ENCODE data around the gene JAG1.
A peak's percentile ranks its signal among the peaks of the same experiment; 100 is the strongest.
"Not testable (repeated sequence)": the region's sequence is repeated elsewhere in the genome, so short reads cannot be mapped to it uniquely, and the experiment has no call there.

The JAG1 gene

DNA sequence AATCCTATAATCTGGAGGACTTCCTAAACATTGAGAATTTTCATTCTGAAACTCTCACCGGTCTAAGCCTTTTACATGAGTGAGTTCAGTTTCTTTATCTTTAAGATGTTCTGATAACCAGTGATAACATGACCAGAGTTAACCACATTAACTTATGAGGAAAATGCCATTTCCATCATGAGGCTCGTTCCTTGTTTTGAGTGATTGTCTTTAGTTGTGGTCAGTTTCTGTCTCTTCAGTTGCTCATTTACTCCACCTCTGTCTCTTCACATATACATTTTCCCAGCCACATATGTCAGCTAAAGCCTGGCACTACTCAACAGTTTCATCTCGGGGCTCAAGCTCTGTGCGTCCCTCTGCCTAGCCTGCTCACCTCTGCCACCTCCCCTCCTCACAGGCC, 70.4 kb downstream of the JAG1 start:
- no peak overlapping the region for H3K4me3 ChIP-seq (ENCODE audit: low read length)
- DNase-seq (ENCODE audit: low read depth, low spot score), result peak; percentile 7

DNA sequence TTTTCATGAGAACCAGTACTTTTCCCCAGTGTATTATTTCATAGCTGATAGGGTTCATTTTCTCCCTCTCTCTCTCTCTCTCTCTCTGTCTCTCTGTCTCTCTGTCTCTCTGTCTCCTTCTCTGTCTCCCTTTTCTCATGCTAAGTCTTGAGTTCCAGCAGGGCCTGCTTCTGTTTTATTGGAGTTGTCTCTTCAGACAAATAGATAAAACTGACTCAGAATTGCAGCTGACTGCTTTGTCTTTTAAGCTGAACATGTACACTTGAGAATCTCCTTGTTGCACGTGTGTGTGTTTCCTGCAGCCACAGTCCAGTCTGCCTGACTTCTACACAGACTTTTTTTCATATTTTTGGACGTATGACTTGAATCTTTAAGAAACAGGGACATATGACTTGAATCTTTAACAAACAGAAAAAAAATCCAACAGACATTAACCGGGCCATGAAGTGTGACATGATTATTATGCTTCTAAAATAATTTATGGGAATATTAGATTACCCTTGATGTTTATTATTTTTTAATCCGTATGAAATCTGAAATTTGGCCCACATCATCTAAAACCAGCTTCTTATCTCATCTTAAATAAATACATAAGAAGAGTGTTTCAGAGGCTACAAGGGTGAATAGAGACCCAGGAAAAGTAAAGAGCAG, 71.5 kb downstream of the JAG1 start:
- DNase-seq (ENCODE audit: low read depth, low spot score), result no peak
- no peak overlapping the region for H3K4me3 ChIP-seq (ENCODE audit: low read length)

DNA sequence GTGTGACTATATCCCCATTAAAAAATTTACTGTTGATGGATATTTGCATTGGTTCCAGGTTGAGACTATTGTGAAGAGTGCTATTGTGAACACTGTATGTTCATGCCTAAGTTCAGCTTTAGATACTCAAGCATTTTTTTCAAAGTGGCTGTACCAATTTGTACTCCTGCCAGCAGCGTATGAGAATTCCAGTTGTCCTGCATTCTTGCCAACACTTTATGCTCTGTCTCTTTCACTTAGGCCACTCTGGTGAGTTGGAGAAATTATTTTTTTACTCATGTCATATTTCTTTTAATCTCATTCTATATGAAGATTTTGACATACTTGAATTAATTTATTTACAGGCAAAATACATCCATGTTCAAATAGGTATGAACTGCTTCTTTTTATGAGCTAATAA, 76.2 kb downstream of the JAG1 start:
- H3K4me3 ChIP-seq (ENCODE audit: low read length), result no peak overlapping the region
- no peak for DNase-seq (ENCODE audit: low read depth, low spot score)

DNA sequence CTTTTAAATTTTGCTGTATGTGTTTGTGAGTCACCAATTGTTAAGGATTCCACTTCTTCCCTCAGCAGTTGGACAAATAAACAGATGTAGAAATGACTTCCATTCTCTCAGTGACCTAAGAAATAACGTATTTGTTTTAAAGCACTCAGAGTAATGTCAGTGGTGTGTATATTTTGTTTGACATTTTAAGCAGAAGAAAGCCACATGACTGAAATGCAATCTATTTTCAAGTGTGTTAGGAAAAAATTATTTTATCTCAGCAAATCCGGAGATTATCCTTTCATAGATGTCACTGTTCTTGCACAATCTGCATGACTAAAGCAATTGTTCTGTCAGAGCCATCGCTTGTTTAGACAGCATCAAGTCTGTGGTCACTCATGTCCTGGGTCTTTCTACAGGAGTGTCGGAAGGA, 77.1 kb downstream of the JAG1 start:
- no peak overlapping the region for H3K4me3 ChIP-seq (ENCODE audit: low read length)
- no peak for DNase-seq (ENCODE audit: low read depth, low spot score)

DNA sequence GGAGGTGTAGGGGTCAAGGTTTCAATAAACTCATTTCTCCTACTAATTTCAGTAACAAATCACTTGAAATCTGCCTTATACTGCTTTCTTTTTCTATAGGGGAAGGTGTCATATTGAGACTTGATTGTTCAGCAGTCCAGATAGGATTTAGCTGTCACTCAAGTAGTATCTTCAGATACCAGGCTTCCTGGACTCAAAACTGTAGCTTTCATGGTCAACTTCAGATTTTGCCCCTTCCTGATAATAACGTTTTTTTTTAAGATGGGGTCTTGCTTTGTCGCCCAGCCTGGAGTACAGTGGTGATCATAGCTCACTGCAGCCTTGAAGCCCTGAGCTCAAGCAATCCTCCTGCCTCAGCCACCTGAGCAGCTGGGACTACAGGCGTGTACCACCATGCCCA, 77.8 kb downstream of the JAG1 start:
- H3K4me3 ChIP-seq (ENCODE audit: low read length), result no peak overlapping the region
- DNase-seq (ENCODE audit: low read depth, low spot score), result no peak

DNA sequence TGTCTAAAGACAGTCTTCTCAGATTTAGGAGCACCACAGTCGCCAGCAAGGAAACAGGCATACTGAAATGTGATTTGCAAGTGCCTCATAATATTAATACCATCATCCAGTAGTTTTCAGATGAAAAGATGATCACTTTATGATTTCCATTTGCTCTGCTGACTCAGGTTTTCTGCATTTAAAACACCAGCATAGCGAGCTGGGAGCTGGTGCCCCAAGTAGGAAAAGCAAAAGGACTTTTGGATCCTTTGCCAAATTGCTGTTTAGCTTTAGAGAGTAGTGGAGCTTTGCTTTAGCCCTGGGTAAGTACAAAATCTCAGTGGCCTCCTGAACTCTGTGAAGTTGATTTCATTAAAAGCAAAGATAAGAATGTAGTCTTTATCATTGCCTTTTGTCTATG, 78.5 kb downstream of the JAG1 start:
- DNase-seq (ENCODE audit: low read depth, low spot score), result no peak
- H3K4me3 ChIP-seq (ENCODE audit: low read length), result no peak overlapping the region

DNA sequence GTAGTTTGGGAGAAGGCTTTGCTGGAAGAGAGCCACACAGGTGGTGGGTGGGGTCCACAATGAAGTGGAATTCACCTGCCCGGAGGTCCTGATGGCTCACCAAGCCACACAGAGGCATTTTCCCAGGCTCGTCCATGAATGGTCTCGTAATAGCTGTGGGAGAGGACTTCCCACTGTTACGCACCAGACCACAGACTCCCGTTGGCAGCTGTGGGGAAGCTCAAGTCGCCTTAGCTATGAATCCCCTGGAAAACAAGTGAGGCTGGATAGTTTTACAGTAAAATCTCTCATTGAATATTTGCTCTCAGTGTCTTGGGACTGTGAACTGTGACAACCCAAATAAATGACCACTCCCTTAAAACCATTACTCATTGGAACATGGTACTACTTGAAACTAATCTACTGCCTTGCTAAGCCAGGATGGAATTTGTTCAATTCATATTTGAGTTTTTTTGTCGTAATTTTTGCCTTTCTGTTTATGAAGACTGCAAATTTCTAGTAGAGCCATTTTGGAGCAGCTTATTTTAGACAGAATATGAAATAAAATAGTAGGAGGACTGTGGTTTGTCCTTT, 79.4 kb downstream of the JAG1 start:
- no peak for DNase-seq (ENCODE audit: low read depth, low spot score)
- H3K4me3 ChIP-seq (ENCODE audit: low read length), result no peak overlapping the region

DNA sequence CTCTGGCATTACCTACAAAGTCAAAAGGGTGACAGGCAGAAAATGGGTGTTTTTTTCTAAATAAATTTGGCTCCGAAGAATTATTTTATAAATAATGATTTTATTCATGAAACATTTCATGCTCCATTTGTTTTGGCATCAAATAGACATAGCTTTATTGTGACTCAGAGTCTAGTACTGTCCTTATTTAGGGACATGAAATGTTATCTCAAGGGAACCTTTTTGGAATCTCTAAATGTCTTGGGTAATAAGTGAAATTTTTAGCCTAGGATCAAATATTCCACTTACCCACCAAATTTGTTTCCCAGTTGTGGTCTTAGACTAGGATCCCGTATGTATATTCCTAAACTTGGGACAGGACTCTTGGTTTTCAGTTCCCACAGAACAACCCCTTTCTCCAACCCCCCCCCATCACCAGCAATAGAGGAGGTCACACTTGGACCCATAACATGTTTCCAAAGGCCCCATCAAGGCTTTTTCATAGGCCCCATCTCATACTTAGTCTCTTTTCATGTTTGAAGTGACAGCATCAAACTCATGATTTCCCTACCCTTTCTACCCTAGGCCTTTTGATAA, 81.8 kb downstream of the JAG1 start:
- no peak overlapping the region for H3K4me3 ChIP-seq (ENCODE audit: low read length)
- no peak for DNase-seq (ENCODE audit: low read depth, low spot score)

DNA sequence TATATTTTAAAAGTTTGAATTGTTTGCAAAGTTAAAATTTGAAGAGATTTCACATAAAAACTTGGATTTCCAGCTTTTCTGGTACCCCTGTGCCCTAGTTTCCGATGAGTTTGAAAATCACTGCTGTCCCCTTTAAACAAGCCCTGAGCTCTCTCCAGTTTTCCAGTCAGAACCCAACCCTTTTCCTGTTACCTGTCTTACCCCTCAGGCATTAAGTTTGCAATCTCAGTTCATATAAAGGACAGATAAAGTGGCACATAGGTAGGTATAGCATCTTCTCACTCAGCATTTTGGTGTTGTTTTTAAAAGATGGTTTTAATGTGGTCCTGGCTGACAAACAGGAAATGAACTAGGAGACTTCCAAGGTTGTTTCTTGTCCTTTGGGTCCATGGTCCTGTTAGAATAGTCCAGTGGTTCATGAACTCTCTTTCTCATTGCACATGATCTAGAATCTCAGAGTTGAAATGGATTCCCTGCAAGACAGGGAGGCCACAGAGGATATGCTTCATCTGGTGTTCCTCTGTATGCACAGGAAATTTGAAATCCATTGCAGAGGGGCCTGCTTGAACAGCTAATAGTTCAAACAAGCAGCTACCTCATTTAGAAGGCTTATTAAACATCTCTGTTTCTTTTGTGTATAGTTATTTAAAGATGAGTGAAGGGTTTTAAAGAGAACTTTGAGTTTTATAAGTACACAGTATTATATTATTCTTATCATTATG, 82.7 kb downstream of the JAG1 start:
- no peak for DNase-seq (ENCODE audit: low read depth, low spot score)
- no peak overlapping the region for H3K4me3 ChIP-seq (ENCODE audit: low read length)

DNA sequence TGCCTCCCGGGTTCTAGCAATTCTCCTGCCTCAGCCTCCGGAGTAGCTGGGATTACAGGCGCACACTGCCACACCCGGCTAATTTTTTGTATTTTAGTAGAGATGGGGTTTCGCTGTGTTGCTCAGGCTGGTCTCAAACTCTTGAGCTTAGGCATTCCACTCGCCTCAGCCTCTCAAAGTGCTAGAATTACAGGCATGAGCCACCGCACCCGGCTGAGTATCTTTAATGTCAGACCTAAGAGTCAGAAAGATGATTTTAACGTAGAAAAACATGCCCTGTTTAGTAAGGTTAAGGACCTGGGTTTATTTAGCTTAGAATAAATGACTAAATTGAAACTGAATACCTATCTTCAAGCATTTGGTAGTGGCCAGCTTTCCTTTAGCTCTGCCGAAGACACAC, 83.4 kb downstream of the JAG1 start:
- DNase-seq (ENCODE audit: low read depth, low spot score), result not testable (repeated sequence)

More for the DNA sequence above, 83.4 kb downstream of the JAG1 start:
- not testable (repeated sequence) for H3K4me3 ChIP-seq (ENCODE audit: low read length)
